Vagina (tissue), 2 donors: ENCODE results near the gene CDH4.

Source experiments
- CTCF ChIP-seq, 3 experiments: fragments of 450-650 bp in 2 of 3; fragments of 200-600 bp in 1 of 3; sonication (generic) in 1 of 3; IDR thresholded peaks; one replicate each; pipeline ENCODE4 v1.5.1; 2017 to 2019; ENCODE audit warnings: antibody characterized with exemption in 3 of 3, mild to moderate bottlenecking in 2 of 3, moderate library complexity in 2 of 3
- POLR2A ChIP-seq, 2 donors: fragments of 450-650 bp; IDR thresholded peaks; one replicate each; pipeline ENCODE4 v1.6.1; 2017; ENCODE audit warnings: antibody characterized with exemption in 2 of 2, mild to moderate bottlenecking in 2 of 2, moderate library complexity in 2 of 2
- POLR2AphosphoS5 ChIP-seq, 2 donors: sonication (generic); formaldehyde crosslinking; IDR thresholded peaks; one replicate each; pipeline ENCODE4 v1.9.0; 2017; ENCODE audit warnings: antibody characterized with exemption in 2 of 2, mild to moderate bottlenecking in 2 of 2, low read depth in 1 of 2; ENCODE audit not compliant: insufficient read depth in 1 of 2

DNA sequence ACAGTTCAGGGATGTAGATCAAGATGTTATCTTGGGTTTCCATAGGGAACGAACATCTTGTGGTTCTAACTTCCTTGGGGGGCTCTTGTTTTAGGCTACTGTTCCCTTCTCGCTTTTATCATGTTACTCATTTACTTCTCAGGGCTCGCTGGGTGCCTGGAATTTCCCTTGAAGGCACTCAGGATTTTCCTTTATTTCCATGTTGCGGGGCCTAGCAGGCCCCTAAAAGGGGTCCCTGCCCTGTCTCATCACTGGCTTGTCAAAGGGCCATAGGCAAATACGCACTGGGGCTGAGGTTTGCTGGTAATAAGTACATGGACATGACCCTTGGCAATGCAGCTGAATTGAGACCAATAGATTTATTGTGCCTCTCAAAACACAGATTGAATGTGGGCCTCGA, 262.3 kb downstream of the CDH4 start:
- TF ChIP-seq CTCF (IDR thresholded peaks at IDR 0.05) (no peak), POLR2AphosphoS5 (IDR thresholded peaks at IDR 0.05; ENCODE audit: insufficient read depth in 1 of 2, low read depth in 1 of 2) (no peak), POLR2A (IDR thresholded peaks at IDR 0.05) (no peak)
